ENCODE measurements around the gene HADH. TPM values are rescaled to one million over a fixed set of nuclear protein-coding genes. Genes with fewer than 3 reads are reported as not detected.

HADH gene
- polyA plus RNA-seq, 2 of the 4 experiments (the other 2 are of a cell fraction), result 22.7 to 23.7 TPM

GRCh38 chr4:107997794-107998193, 8.1 kb downstream of the HADH start:
- Histone ChIP-seq H3K4me2 (no peak overlapping the region), H3K27ac (no peak overlapping the region), H3K4me3 (no peak overlapping the region), H3K4me1 (no peaks in the 10 kb centered on the region), H3K9me3 (no peaks in the 10 kb centered on the region)
- ChIA-PET CTCF (interaction anchor here (0.6 kb wide), 1 partner anchor 1628 kb away, joined by 3 read pairs; no protein-coding TSS in a partner anchor), POLR2A (no interaction called here)
- ATAC-seq, result no peak
- 92% methylated on average over 2 of the region's 2 CpGs for WGBS (ENCODE audit: missing lambda C conversion rate)
- FAIRE-seq, result no peak
- DNase-seq (ENCODE audit: low read depth in 1 of 2, low spot score in 1 of 2), result no peak
- TF ChIP-seq ZC3H11A (IDR thresholded peaks at IDR 0.05), result no peak
- no peak for TF ChIP-seq RCOR1 (IDR thresholded peaks at IDR 0.05; ENCODE audit: low read depth, low read length)

- Histone ChIP-seq H3K9me3 (no peaks in the 10 kb centered on the region), H3K27ac (no peak overlapping the region), H3K4me2 (no peak overlapping the region), H3K4me3 (no peak overlapping the region), H3K4me1 (no peaks in the 10 kb centered on the region)
- ChIA-PET POLR2A (no interaction called here), CTCF (interaction anchor here (1.0 kb wide), 1 partner anchor 16 kb away, joined by 3 read pairs; no protein-coding TSS in a partner anchor)
- TF ChIP-seq NFE2L2 (conservative IDR thresholded peaks at IDR 0.05; ENCODE audit: low read length) (no peak), HDAC2 (IDR thresholded peaks at IDR 0.05) (no peak), KDM5A (IDR thresholded peaks at IDR 0.05) (no peak), HOXB13 (CRISPR knock-in tag; IDR thresholded peaks at IDR 0.05; ENCODE audit: low read depth) (no peak), RARB (CRISPR knock-in tag; IDR thresholded peaks at IDR 0.05) (no peak)
- ATAC-seq (no peak), DNase-seq (ENCODE audit: low read depth in 1 of 2, low spot score in 1 of 2) (no peak), FAIRE-seq (no peak)
- 89% methylated on average over 2 of the region's 2 CpGs for WGBS (ENCODE audit: missing lambda C conversion rate)
These were observed 10.3 kb downstream of the HADH start for GRCh38 chr4:107999932-108000539.

- no peak for ATAC-seq
- TF ChIP-seq CBX2 (IDR thresholded peaks at IDR 0.05; ENCODE audit: borderline replicate concordance, low read depth) (no peak), EP300 (IDR thresholded peaks at IDR 0.05) (no peak), TFCP2L1 (CRISPR knock-in tag; IDR thresholded peaks at IDR 0.05) (no peak), NR3C1 (IDR thresholded peaks at IDR 0.05) (no peak), ELK1 (IDR thresholded peaks at IDR 0.05; ENCODE audit: low read depth, low read length) (no peak), ZC3H11A (IDR thresholded peaks at IDR 0.05) (no peak), NFE2L2 (conservative IDR thresholded peaks at IDR 0.05; ENCODE audit: low read length) (no peak), BHLHE40 (IDR thresholded peaks at IDR 0.05; ENCODE audit: low read depth, low read length) (no peak), CEBPB (IDR thresholded peaks at IDR 0.05) (no peak), JUNB (IDR thresholded peaks at IDR 0.05) (no peak)
- Histone ChIP-seq H3K4me3 (no peak overlapping the region), H3K4me1 (no peaks in the 10 kb centered on the region), H3K27ac (no peak overlapping the region), H3K9me3 (no peaks in the 10 kb centered on the region), H3K4me2 (no peak overlapping the region)
- CTCF ChIA-PET, result no interaction called here
- WGBS (ENCODE audit: missing lambda C conversion rate), result 85% methylated on average over 3 of the region's 3 CpGs
- FAIRE-seq, result no peak
- DNase-seq (ENCODE audit: low read depth in 1 of 2, low spot score in 1 of 2), result no peak
- POLR2A ChIA-PET, result no interaction called here
These were observed 11.9 kb downstream of the HADH start for GRCh38 chr4:108001540-108002135.

GRCh38 chr4:108003982-108004515, 14.4 kb downstream of the HADH start:
- WGBS (ENCODE audit: missing lambda C conversion rate), result 87% methylated on average over 4 of the region's 4 CpGs
- TF ChIP-seq RARB (CRISPR knock-in tag; IDR thresholded peaks at IDR 0.05) (no peak), FOSL2 (IDR thresholded peaks at IDR 0.05) (no peak), FOSL2 (CRISPR knock-in tag; IDR thresholded peaks at IDR 0.05) (no peak), HOXB13 (CRISPR knock-in tag; IDR thresholded peaks at IDR 0.05; ENCODE audit: low read depth) (no peak), CHD2 (IDR thresholded peaks at IDR 0.05; ENCODE audit: low read length, partially characterized antibody) (no peak), RFX5 (IDR thresholded peaks at IDR 0.05) (no peak), HEYL (CRISPR knock-in tag; IDR thresholded peaks at IDR 0.05) (no peak), FOXS1 (CRISPR knock-in tag; IDR thresholded peaks at IDR 0.05) (no peak), NPAS2 (CRISPR knock-in tag; IDR thresholded peaks at IDR 0.05; ENCODE audit: borderline replicate concordance) (no peak), SREBF2 (IDR thresholded peaks at IDR 0.05) (no peak), NR3C1 (IDR thresholded peaks at IDR 0.05) (no peak), CTCF (IDR thresholded peaks at IDR 0.05) (no peak), CBX2 (IDR thresholded peaks at IDR 0.05; ENCODE audit: borderline replicate concordance, low read depth) (no peak), MYC (IDR thresholded peaks at IDR 0.05; ENCODE audit: borderline replicate concordance, low read length) (no peak), GATA3 (IDR thresholded peaks at IDR 0.05; ENCODE audit: borderline replicate concordance) (no peak), SMC3 (IDR thresholded peaks at IDR 0.05) (no peak), CHD4 (IDR thresholded peaks at IDR 0.05; ENCODE audit: borderline replicate concordance) (no peak), FOSB (CRISPR knock-in tag; IDR thresholded peaks at IDR 0.05) (no peak)
- no peak overlapping the region for H3K4me2 ChIP-seq
- H3K27ac ChIP-seq, result no peak overlapping the region
- FAIRE-seq, result no peak
- ChIA-PET POLR2A (no interaction called here), CTCF (interaction anchor here (0.6 to 2.0 kb wide), 2 partner anchors 15 to 27 kb away, joined by 3 to 8 read pairs; no protein-coding TSS in a partner anchor)
- H3K4me3 ChIP-seq, result no peak overlapping the region
- H3K4me1 ChIP-seq, result no peaks in the 10 kb centered on the region
- no peak for DNase-seq (ENCODE audit: low read depth in 1 of 2, low spot score in 1 of 2)
- ATAC-seq, result no peak
- no peaks in the 10 kb centered on the region for H3K9me3 ChIP-seq
